RWPE1 (cell line): ENCODE measurements around the gene DRP2.
"Not testable (repeated sequence)": the region's sequence is repeated elsewhere in the genome, so short reads cannot be mapped to it uniquely, and the experiment has no call there.

Source experiments
- CTCF ChIA-PET: fragments of 350-600 bp; sonication (Branson Sonifier 250); formaldehyde crosslinking; extraction: SDS; loops from one replicate; lab custom pipeline; 2021; lab: Yijun Ruan, JAX
- POLR2A ChIA-PET: fragments of 400-600 bp; formaldehyde crosslinking; extraction: SDS; loops from one replicate; lab custom pipeline; 2020; ENCODE audit warnings: antibody characterized with exemption; ENCODE audit not compliant: low non-redundant PET; lab: Yijun Ruan, JAX
- DNase-seq: peaks from one replicate; pipeline ENCODE4 v3.0.0; 2012; ENCODE audit warnings: low spot score
- H3K27ac ChIP-seq: fragments of 450-650 bp; 2 replicates; pipeline ENCODE4 v1.5.1; 2017
- TF ChIP-seq, protein P1 (sequence below): fragments of 450-650 bp; conservative IDR thresholded peaks from 2 replicates; pipeline ENCODE4 v1.5.1; 2017; ENCODE audit warnings: low read depth, mild to moderate bottlenecking

Gene DRP2, protein sequence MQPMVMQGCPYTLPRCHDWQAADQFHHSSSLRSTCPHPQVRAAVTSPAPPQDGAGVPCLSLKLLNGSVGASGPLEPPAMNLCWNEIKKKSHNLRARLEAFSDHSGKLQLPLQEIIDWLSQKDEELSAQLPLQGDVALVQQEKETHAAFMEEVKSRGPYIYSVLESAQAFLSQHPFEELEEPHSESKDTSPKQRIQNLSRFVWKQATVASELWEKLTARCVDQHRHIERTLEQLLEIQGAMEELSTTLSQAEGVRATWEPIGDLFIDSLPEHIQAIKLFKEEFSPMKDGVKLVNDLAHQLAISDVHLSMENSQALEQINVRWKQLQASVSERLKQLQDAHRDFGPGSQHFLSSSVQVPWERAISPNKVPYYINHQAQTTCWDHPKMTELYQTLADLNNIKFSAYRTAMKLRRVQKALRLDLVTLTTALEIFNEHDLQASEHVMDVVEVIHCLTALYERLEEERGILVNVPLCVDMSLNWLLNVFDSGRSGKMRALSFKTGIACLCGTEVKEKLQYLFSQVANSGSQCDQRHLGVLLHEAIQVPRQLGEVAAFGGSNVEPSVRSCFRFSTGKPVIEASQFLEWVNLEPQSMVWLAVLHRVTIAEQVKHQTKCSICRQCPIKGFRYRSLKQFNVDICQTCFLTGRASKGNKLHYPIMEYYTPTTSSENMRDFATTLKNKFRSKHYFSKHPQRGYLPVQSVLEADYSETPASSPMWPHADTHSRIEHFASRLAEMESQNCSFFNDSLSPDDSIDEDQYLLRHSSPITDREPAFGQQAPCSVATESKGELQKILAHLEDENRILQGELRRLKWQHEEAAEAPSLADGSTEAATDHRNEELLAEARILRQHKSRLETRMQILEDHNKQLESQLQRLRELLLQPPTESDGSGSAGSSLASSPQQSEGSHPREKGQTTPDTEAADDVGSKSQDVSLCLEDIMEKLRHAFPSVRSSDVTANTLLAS

DNA sequence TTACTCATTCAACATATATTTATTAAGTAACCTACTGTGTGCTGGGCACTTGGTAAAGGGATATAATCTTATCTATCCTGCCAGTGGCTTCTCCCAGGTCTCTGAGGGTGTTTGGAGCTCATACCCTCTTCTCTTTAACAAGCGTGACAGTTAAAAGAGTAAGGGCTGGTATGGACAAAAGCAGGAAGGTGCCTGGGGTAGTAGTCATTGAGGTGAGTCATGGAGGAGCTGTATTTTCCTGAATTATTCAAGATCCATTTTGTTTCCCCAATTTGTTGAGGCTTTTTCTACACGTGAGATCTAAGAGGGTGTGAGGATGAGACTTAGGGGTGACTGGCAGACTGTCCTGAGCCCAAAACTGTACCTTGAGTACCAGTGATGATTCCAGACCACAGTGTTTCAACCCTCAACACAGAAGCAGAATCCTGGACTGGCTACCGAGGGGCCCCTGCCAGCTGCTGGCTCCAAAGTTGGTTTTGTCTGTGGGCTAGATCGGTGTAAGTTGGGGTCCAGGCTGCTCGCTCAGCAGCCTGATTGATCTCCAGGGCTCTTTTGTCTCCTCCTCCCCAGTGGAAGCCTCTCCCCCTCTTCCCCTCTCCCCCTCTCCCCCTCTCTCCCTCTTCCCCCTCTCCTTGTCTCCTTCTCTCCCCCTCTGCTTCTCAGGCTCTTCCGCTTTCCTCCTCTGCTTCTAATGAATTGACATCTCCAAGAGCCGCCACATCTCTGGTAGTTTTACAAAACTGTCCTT is at the start of gene DRP2:
Gene DRP2, plus strand, starts transcription at position 671 of the 748 bp plus-strand sequence. CDS start 11,862 bp downstream, outside the sequence.
- ChIA-PET CTCF (no interaction called here), POLR2A (no interaction called here)
- DNase-seq, result peak; percentile 13
- H3K27ac ChIP-seq, result no peak within 1 kb of the TSS
- TF ChIP-seq, protein P1, sequence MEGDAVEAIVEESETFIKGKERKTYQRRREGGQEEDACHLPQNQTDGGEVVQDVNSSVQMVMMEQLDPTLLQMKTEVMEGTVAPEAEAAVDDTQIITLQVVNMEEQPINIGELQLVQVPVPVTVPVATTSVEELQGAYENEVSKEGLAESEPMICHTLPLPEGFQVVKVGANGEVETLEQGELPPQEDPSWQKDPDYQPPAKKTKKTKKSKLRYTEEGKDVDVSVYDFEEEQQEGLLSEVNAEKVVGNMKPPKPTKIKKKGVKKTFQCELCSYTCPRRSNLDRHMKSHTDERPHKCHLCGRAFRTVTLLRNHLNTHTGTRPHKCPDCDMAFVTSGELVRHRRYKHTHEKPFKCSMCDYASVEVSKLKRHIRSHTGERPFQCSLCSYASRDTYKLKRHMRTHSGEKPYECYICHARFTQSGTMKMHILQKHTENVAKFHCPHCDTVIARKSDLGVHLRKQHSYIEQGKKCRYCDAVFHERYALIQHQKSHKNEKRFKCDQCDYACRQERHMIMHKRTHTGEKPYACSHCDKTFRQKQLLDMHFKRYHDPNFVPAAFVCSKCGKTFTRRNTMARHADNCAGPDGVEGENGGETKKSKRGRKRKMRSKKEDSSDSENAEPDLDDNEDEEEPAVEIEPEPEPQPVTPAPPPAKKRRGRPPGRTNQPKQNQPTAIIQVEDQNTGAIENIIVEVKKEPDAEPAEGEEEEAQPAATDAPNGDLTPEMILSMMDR, result no peak

DNA sequence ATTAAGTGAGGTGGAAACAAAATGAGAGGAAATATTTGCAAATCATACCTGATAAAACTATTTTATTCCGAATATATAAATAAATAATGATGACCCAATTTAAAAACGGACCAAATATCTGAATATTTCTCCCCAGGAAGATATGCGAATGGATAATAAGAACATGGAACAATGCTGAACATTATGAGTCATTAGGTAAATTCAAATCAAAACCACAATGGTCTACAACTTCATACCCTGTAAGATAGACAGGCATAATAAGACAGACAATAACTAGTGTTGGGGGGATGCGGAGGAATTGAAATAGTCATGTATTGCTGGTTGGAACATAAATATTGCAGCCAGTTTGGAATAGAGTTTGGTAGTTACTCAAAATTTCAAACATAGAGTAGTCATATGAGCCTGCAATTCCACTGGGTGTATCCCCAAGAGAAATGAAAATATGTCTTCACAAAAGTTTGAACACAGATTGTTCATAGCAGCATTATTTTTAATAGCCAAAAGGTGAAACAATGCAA is 47.6 kb upstream of the DRP2 start:
- TF ChIP-seq, protein P1, result no peak
- no peak overlapping the region for H3K27ac ChIP-seq
- DNase-seq, result no peak
- CTCF ChIA-PET, result no interaction called here
- POLR2A ChIA-PET, result no interaction called here

DNA sequence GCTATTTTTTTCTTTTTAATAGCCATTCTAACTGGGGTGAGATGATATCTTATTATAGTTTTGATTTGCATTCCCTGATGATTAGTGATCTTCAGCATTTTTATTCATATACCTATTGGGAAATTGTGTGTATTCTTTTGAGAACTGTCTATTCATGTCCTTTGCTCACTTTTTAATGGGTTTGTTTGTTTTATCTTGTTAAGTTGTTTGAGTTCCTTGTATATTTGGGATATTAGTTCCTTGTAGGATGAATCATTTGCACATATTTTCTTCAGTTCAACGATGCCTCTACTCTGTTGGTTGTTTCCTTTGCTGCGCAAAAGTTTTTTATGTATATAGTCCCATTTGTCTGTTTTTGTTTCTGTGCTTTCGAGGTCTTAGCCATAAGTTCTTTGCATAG is 43.1 kb upstream of the DRP2 start:
- CTCF ChIA-PET, result no interaction called here
- TF ChIP-seq, protein P1, result no peak
- POLR2A ChIA-PET, result no interaction called here
- DNase-seq, result no peak
- no peak overlapping the region for H3K27ac ChIP-seq

DNA sequence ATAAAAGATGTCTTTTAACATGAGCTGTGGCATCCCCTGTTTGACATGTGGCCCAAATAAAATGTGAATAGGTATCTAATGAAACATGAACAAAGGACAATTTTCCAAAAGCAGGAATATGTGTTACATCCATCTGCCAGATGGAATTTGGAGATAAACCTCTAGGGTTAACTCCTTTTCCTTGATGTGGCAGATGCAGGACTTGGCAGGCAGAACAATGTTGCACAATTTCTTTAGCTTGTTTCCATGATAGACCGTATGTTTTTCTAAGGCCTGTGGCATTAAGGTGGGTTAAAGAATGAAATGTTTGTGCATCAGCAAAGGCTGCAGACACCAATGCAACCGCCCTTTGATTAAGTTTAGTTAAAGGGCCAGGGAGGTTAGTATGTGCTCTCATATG is 34.7 kb upstream of the DRP2 start:
- DNase-seq, H3K27ac ChIP-seq, POLR2A ChIA-PET, CTCF ChIA-PET: not testable (repeated sequence)

DNA sequence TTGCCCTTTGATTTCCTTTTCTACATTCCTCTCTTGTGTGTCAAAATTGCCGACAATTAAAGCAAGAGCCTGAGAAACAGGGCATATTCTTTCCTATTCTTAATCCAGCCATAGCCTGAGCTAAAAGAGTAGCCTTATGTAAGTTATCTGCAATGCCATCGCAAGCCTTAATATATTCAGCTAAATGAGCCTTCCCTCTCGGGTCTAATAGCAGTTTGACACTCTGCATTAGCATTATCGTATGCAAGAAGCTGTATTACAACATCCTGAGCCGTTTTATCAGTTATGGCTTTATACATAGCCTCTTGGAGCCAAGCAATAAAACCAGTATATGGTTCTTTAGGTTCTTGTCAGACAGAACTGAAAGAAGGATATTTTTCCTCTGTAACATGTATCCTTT is 31.6 kb upstream of the DRP2 start:
- CTCF ChIA-PET, DNase-seq, H3K27ac ChIP-seq, POLR2A ChIA-PET: not testable (repeated sequence)

DNA sequence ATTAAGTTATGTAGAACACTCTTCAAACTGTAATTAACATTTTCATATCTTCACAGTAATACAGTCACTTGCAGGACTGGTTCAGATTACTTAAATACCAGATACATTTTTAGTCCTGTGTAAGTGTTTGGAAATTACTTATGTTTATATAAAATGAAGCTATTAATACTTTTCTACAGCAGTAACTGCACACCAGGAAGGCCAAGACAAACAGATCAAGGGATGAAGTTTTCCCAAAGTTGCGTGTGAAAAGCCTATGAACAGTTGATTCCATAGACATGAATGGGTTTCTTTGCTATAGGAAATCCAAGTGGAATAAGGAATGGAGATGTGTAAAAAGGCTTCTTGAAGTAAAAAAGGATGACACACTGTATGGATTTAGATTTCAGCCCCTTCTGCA is 28.9 kb upstream of the DRP2 start:
- TF ChIP-seq, protein P1, result no peak
- CTCF ChIA-PET, result no interaction called here
- POLR2A ChIA-PET, result no interaction called here
- no peak for DNase-seq
- H3K27ac ChIP-seq, result no peak overlapping the region

DNA sequence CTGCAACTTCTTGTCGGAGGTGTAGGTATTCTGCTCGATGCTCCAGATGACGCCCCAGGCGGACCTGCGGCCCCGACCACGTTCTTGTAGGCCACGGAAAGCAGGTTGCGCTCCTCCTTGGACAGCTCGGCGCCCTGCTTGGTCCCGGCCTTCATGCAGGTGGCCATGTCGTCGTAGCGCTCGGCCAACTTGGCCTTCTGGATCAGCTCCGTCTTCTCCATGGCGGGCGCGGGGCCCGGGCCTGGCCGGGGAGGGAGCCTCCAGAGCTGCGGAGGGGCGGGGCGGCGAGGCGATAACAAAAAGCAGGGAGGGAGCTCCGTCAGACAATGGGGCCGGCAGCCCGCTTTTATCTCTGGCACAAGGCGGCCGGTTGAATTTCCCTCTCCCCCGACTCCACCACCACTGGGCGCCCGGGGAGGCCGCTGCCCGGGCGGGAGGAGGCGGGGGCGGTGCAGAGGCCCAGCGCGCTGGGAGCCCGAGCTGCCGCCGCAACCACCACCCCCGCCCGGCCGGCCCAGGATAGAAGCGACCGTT is 28.3 kb upstream of the DRP2 start:
- DNase-seq, result no peak
- no peak overlapping the region for H3K27ac ChIP-seq
- TF ChIP-seq, protein P1, result no peak
- ChIA-PET CTCF (no interaction called here), POLR2A (no interaction called here)
